Vagina (tissue), 2 donors: ENCODE measurements around the gene ADAMTS12. TPM values are rescaled to one million over a fixed set of nuclear protein-coding genes. Genes with fewer than 3 reads are reported as not detected.

Experiments
- DNase-seq, 2 donors: peaks; one replicate each; pipeline ENCODE4 v3.0.0-alpha.2; 2017; ENCODE audit errors: extremely low spot score in 2 of 2
- H3K27ac ChIP-seq: fragments of 200-600 bp; sonication (generic); one replicate; pipeline ENCODE4 v1.5.1; 2019
- H3K27me3 ChIP-seq: fragments of 200-600 bp; sonication (generic); one replicate; pipeline ENCODE4 v1.5.1; 2019
- H3K36me3 ChIP-seq, 2 donors: fragments of 200-600 bp; sonication (generic); one replicate each; pipeline ENCODE4 v1.5.1; 2017 to 2019
- H3K4me1 ChIP-seq: fragments of 200-600 bp; sonication (generic); one replicate; pipeline ENCODE4 v1.5.1; 2019
- H3K4me3 ChIP-seq, 2 donors: fragments of 200-600 bp; sonication (generic); 1 replicate in 1 of 2; 2 replicates in 1 of 2; pipeline ENCODE4 v1.5.1; 2016 to 2019
- H3K9me3 ChIP-seq: fragments of 200-600 bp; sonication (generic); one replicate; pipeline ENCODE4 v1.5.1; 2019
- POLR2A ChIP-seq, 2 donors: fragments of 450-650 bp; IDR thresholded peaks; one replicate each; pipeline ENCODE4 v1.6.1; 2017; ENCODE audit warnings: antibody characterized with exemption in 2 of 2, mild to moderate bottlenecking in 2 of 2, moderate library complexity in 2 of 2
- POLR2AphosphoS5 ChIP-seq, 2 donors: sonication (generic); formaldehyde crosslinking; IDR thresholded peaks; one replicate each; pipeline ENCODE4 v1.9.0; 2017; ENCODE audit warnings: antibody characterized with exemption in 2 of 2, mild to moderate bottlenecking in 2 of 2, low read depth in 1 of 2; ENCODE audit not compliant: insufficient read depth in 1 of 2
- intact Hi-C: fragments of 100-400 bp; cut with DNase I; formaldehyde crosslinking; loops from one replicate; pipeline ENCODE4 v1.15.1; 2023
- total RNA-seq: library from RNA; depleted of rRNA; stranded (reverse); fragments of >200 nt; gene quantifications from one replicate; pipeline ENCODE4 v1.2.3, GENCODE V29; 2016
- TF ChIP-seq, protein P1 (sequence below), 3 experiments: fragments of 450-650 bp in 2 of 3; fragments of 200-600 bp in 1 of 3; sonication (generic) in 1 of 3; IDR thresholded peaks; one replicate each; pipeline ENCODE4 v1.5.1; 2017 to 2019; ENCODE audit warnings: antibody characterized with exemption in 3 of 3, mild to moderate bottlenecking in 2 of 3, moderate library complexity in 2 of 3

Gene ADAMTS12
- total RNA-seq, 1 donor from 2014 or later, result 7.6 TPM

DNA sequence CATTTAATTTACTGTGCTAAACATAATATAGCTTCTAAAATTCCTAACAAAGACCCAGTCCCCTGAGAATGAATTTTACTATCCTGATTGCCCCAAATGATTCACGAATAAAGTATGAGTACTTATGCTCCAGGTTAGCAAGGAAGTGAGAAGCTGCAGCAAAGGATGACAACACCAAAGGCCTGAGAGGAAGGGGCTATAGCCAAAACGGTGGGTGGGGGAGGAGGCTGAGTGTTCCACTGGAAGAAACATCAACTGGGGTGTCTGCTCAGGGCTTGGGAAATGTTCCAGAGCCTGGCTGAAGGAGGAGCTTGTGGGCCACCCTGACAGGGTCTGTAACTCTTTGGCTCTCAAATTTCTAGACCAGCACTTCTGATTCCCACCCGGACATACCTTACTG, 157.3 kb downstream of the ADAMTS12 start:
- Histone ChIP-seq H3K4me3 (no peak overlapping the region), H3K4me1 (no peaks in the 10 kb centered on the region), H3K9me3 (no peaks in the 10 kb centered on the region), H3K36me3 (no peaks in the 10 kb centered on the region), H3K27me3 (no peaks in the 10 kb centered on the region), H3K27ac (no peak overlapping the region)
- no peak for DNase-seq
- TF ChIP-seq POLR2AphosphoS5 (IDR thresholded peaks at IDR 0.05; ENCODE audit: insufficient read depth in 1 of 2, low read depth in 1 of 2), result no peak
- TF ChIP-seq POLR2A (IDR thresholded peaks at IDR 0.05), result no peak
- TF ChIP-seq, protein P1, sequence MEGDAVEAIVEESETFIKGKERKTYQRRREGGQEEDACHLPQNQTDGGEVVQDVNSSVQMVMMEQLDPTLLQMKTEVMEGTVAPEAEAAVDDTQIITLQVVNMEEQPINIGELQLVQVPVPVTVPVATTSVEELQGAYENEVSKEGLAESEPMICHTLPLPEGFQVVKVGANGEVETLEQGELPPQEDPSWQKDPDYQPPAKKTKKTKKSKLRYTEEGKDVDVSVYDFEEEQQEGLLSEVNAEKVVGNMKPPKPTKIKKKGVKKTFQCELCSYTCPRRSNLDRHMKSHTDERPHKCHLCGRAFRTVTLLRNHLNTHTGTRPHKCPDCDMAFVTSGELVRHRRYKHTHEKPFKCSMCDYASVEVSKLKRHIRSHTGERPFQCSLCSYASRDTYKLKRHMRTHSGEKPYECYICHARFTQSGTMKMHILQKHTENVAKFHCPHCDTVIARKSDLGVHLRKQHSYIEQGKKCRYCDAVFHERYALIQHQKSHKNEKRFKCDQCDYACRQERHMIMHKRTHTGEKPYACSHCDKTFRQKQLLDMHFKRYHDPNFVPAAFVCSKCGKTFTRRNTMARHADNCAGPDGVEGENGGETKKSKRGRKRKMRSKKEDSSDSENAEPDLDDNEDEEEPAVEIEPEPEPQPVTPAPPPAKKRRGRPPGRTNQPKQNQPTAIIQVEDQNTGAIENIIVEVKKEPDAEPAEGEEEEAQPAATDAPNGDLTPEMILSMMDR (IDR thresholded peaks at IDR 0.05), result no peak
- intact Hi-C loops, result no loop called here

DNA sequence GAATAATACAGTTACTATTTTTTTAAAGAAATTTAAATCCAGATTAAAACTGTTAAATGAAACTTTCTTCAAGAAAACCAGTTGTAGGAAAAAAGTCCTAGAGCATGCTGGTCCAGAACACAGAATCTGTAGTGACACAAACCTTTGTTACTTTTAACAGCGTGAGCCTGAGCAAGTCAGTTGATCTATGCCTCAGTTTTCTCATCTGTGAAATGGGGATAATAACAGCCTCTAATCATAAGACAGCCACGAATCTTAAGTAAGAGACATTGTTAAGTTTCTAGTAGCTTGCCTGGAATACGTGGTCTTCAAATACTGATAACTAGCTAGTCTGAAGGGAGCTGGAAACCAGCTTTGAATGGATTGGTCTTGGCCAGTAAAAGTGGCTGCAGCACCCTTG, 158.6 kb downstream of the ADAMTS12 start:
- no peaks in the 10 kb centered on the region for H3K9me3 ChIP-seq
- intact Hi-C loops, result no loop called here
- H3K4me1 ChIP-seq, result no peaks in the 10 kb centered on the region
- TF ChIP-seq, protein P1 (IDR thresholded peaks at IDR 0.05), result no peak
- no peak for TF ChIP-seq POLR2A (IDR thresholded peaks at IDR 0.05)
- TF ChIP-seq POLR2AphosphoS5 (IDR thresholded peaks at IDR 0.05; ENCODE audit: insufficient read depth in 1 of 2, low read depth in 1 of 2), result no peak
- H3K36me3 ChIP-seq, result no peaks in the 10 kb centered on the region
- H3K27ac ChIP-seq, result no peak overlapping the region
- no peak for DNase-seq
- H3K4me3 ChIP-seq, result no peak overlapping the region
- no peaks in the 10 kb centered on the region for H3K27me3 ChIP-seq

DNA sequence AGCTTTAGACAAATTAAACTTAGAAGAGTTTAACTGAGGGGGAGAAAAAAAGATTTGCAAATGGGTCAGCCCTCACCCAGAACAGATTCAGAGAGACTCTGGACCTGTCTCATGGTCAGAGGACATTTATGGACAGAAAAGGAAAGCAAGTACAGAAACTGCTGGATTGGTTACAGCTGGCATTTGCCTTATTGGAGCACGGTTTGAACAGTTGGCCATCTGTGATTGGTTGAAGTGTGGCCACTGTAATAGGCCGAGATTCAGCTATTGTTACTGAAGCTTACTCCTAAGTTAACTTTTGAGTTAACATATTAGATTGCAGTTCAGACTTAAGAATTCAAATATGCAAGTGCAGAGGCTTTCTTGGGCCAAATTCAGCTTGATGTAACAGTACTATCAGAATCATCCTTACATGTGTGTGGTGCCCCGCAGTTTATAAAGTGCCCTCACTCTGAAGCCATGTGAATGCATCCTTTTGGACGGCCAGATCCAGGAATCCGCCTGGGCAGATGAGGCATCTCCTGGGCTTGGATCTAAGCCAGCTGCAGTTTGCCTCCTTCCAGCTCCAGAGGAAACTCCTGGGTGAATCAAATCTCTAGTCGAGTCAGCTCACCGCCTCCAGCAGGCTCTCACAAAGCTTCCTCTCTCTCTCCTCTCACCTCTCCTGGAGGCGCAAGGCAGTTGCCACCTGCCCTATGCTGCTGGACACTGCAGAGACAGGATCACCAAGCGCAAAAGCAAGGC, 165.2 kb downstream of the ADAMTS12 start:
- intact Hi-C loops, result no loop called here
- H3K27ac ChIP-seq, result no peak overlapping the region
- no peak for DNase-seq
- H3K27me3 ChIP-seq, result no peaks in the 10 kb centered on the region
- H3K9me3 ChIP-seq, result no peaks in the 10 kb centered on the region
- no peak overlapping the region for H3K4me3 ChIP-seq
- H3K36me3 ChIP-seq, result no peaks in the 10 kb centered on the region
- H3K4me1 ChIP-seq, result no peaks in the 10 kb centered on the region
- TF ChIP-seq POLR2A (IDR thresholded peaks at IDR 0.05), result no peak
- no peak for TF ChIP-seq POLR2AphosphoS5 (IDR thresholded peaks at IDR 0.05; ENCODE audit: insufficient read depth in 1 of 2, low read depth in 1 of 2)
- TF ChIP-seq, protein P1 (IDR thresholded peaks at IDR 0.05), result no peak

DNA sequence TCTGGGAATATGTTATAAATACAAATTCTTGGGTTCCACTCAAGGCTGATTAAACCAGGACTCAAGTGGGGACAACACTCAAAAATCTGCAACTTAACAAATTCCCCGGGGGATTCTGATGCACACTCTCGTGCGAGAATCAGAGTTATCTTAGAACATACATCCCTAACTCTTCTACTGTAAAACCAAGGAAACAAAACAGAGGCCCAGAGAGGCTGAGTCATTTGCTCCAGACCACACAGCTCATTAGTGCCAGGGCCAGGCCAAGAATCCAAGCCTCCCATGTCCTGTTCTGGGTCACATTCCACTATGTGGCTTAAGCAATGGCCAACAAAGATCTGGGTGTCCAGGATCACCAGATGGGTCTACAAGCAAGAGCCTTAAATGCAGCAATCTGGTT, 166.0 kb downstream of the ADAMTS12 start:
- Histone ChIP-seq H3K9me3 (no peaks in the 10 kb centered on the region), H3K36me3 (no peaks in the 10 kb centered on the region), H3K27me3 (no peaks in the 10 kb centered on the region), H3K4me1 (no peaks in the 10 kb centered on the region), H3K4me3 (no peak overlapping the region), H3K27ac (no peak overlapping the region)
- intact Hi-C loops, result no loop called here
- TF ChIP-seq, protein P1 (IDR thresholded peaks at IDR 0.05), result no peak
- no peak for TF ChIP-seq POLR2AphosphoS5 (IDR thresholded peaks at IDR 0.05; ENCODE audit: insufficient read depth in 1 of 2, low read depth in 1 of 2)
- TF ChIP-seq POLR2A (IDR thresholded peaks at IDR 0.05), result no peak
- no peak for DNase-seq

DNA sequence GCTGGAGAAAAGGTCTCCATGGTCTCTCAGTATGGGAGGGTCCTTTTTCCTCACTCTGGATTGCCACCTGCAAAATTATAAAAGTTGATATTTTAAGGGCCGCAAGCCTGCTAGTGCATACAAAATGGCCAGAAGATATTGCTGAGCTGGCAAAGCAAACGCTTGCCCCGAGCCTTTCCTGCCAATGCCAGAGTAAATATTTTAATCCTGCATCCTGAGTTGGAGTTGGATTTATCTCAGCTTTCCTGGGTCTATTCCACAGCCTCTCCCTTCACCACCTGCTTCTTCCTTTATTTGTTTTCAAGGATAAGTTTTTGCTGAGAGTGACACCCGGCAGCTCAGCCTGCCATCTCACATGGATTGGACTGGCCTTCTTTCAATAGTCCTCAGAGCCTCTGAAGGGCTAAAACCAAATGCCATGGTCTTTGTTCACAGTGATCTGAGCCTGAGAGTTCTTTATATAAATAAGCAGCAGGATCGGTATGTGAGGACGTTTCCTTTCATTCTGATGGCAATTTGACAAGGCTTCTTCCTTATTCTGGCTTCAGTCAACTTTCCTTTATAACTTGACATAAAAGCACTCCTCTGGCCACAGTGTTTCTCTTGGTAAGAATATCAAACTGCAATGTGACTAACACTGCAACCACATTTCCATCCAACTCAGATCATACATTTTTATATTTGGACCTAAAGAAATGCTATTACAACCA, 170.1 kb downstream of the ADAMTS12 start:
- intact Hi-C loops, result no loop called here
- Histone ChIP-seq H3K4me3 (no peak overlapping the region), H3K9me3 (no peaks in the 10 kb centered on the region), H3K27me3 (no peaks in the 10 kb centered on the region), H3K36me3 (no peaks in the 10 kb centered on the region), H3K27ac (no peak overlapping the region), H3K4me1 (no peaks in the 10 kb centered on the region)
- no peak for DNase-seq
- TF ChIP-seq POLR2AphosphoS5 (IDR thresholded peaks at IDR 0.05; ENCODE audit: insufficient read depth in 1 of 2, low read depth in 1 of 2), result no peak
- TF ChIP-seq, protein P1 (IDR thresholded peaks at IDR 0.05), result no peak
- TF ChIP-seq POLR2A (IDR thresholded peaks at IDR 0.05), result no peak
